ENCODE data around the gene AFF2. TPM values are rescaled to one million over a fixed set of nuclear protein-coding genes. Genes with fewer than 3 reads are reported as not detected.

Gene AFF2
- total RNA-seq, 4 donors from 2014 or later: 0.05 to 1.0 (median 0.23) TPM

DNA sequence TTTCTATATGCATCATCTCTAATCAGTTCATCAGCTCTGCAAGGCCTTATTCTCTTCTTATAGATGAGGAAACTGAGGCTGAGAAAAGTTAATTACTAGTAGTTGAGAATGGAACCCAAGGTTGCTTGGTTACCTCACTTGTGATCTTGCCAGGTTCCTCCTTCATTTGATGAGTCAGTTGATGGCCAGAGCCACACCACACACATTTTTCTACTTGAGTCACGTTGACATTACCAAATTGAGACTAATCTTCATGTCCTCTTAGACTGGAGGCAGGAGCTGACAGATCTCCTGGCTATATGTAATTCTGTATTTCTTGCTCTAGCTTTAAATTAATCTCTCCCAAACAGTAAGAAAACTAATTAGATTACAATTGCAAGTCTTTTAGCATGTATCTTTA is 428.4 kb downstream of the AFF2 start:
- in situ Hi-C loops (cut with MboI; ENCODE audit: low sequenced_read_pairs in 4 of 4): no loop called here
- intact Hi-C loops (cut with DNase I; ENCODE audit: low total_unique reads): no loop called here

DNA sequence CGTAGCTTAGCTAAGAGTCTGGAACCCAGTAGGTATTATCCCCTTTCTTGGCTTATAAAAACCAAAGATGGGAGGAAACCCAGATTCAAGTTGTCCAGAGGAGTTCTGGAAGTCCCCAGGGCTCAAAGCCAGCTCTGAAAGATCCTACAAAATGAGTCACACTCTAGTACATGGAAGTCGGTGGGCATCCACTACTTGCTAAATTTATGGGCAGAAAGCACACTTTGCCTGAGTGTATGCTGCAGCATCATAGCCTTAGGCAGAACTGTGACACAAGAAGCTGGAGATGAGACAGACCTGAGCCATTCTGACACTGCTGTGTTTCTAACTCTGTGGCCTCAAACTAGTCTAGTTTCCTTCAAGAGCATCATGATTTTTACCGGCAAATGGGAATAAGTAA is 429.3 kb downstream of the AFF2 start:
- no peak for ATAC-seq
- in situ Hi-C loops (cut with MboI; ENCODE audit: low sequenced_read_pairs in 4 of 4): no loop called here

More for the DNA sequence above, 428.4 kb downstream of the AFF2 start:
- ATAC-seq: no peak
- H3K27me3 ChIP-seq: no peaks in the 10 kb centered on the region
- no peak overlapping the region for H3K4me3 ChIP-seq
- TF ChIP-seq, protein P1, sequence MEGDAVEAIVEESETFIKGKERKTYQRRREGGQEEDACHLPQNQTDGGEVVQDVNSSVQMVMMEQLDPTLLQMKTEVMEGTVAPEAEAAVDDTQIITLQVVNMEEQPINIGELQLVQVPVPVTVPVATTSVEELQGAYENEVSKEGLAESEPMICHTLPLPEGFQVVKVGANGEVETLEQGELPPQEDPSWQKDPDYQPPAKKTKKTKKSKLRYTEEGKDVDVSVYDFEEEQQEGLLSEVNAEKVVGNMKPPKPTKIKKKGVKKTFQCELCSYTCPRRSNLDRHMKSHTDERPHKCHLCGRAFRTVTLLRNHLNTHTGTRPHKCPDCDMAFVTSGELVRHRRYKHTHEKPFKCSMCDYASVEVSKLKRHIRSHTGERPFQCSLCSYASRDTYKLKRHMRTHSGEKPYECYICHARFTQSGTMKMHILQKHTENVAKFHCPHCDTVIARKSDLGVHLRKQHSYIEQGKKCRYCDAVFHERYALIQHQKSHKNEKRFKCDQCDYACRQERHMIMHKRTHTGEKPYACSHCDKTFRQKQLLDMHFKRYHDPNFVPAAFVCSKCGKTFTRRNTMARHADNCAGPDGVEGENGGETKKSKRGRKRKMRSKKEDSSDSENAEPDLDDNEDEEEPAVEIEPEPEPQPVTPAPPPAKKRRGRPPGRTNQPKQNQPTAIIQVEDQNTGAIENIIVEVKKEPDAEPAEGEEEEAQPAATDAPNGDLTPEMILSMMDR (IDR thresholded peaks at IDR 0.05 in 4 of 5, conservative IDR thresholded peaks at IDR 0.05 in 1 of 5): no peak
- no peak for TF ChIP-seq POLR2A (IDR thresholded peaks at IDR 0.05)
- no peaks in the 10 kb centered on the region for H3K4me1 ChIP-seq
- no peak for DNase-seq
- no peaks in the 10 kb centered on the region for H3K9me3 ChIP-seq
- no peaks in the 10 kb centered on the region for H3K36me3 ChIP-seq
- no peak overlapping the region for H3K27ac ChIP-seq

DNA sequence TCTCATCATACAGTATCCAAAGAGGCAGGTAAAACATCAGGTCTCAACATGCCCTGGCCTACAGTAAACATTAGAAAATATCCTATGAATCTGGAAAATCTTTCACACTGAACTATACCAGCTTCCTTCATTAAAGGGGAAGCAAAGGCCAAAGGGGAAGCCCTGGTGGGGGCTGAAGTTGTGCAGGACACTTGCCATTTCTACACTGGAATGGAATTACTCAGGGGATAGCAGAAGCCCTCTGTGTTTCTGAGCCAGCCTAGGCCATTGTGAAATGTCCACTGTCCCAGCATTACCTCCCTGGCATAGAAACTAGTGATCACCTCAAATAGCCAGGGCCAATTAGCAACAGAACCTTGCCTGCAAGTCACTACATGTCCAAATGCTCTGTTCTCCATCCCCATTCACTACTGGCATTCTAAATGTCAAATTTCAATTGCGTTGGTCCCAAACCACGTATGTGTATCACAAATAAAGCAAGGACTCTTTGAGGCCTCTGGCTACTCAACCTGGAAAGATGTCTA is 429.9 kb downstream of the AFF2 start:
- no peaks in the 10 kb centered on the region for H3K4me1 ChIP-seq
- H3K27ac ChIP-seq: no peak overlapping the region
- ATAC-seq: no peak
- H3K36me3 ChIP-seq: no peaks in the 10 kb centered on the region
- H3K4me3 ChIP-seq: no peak overlapping the region
- DNase-seq: no peak
- TF ChIP-seq POLR2A (IDR thresholded peaks at IDR 0.05): no peak
- TF ChIP-seq, protein P1 (IDR thresholded peaks at IDR 0.05 in 4 of 5, conservative IDR thresholded peaks at IDR 0.05 in 1 of 5): no peak
- in situ Hi-C loops (cut with MboI; ENCODE audit: low sequenced_read_pairs in 4 of 4) (no loop called here), intact Hi-C loops (cut with DNase I; ENCODE audit: low total_unique reads) (no loop called here)
- no peaks in the 10 kb centered on the region for H3K9me3 ChIP-seq
- H3K27me3 ChIP-seq: no peaks in the 10 kb centered on the region

More for the DNA sequence above, 429.3 kb downstream of the AFF2 start:
- intact Hi-C loops (cut with DNase I; ENCODE audit: low total_unique reads): no loop called here
- Histone ChIP-seq H3K4me3 (no peak overlapping the region), H3K36me3 (no peaks in the 10 kb centered on the region), H3K9me3 (no peaks in the 10 kb centered on the region), H3K27me3 (no peaks in the 10 kb centered on the region), H3K27ac (no peak overlapping the region), H3K4me1 (no peaks in the 10 kb centered on the region)
- TF ChIP-seq, protein P1 (IDR thresholded peaks at IDR 0.05 in 4 of 5, conservative IDR thresholded peaks at IDR 0.05 in 1 of 5): no peak
- DNase-seq: no peak

DNA sequence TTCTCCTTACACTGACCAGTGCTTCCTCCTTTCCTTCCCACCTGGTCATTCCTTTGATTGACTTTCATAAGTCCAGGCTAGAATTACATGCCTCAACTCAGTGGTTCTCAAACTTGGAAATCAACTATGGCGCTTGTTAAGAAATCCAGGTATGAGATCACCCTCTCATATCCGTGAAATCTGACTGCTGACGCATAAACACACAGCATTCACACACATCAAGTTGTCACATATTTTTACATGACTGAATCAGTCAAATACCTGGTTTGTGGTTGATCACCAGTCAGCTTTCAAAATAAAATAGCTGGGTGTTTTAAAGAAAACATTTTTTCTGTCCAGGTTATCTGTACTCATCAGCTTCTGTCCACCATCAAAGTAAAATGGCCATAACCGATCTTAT is 433.5 kb downstream of the AFF2 start:
- DNase-seq (no peak), ATAC-seq (no peak)
- TF ChIP-seq, protein P1 (IDR thresholded peaks at IDR 0.05 in 4 of 5, conservative IDR thresholded peaks at IDR 0.05 in 1 of 5): no peak
- no peak for TF ChIP-seq POLR2A (IDR thresholded peaks at IDR 0.05)
- Histone ChIP-seq H3K4me3 (no peak overlapping the region), H3K27ac (no peak overlapping the region), H3K9me3 (no peaks in the 10 kb centered on the region), H3K4me1 (no peaks in the 10 kb centered on the region), H3K27me3 (no peaks in the 10 kb centered on the region), H3K36me3 (no peaks in the 10 kb centered on the region)
- intact Hi-C loops (cut with DNase I; ENCODE audit: low total_unique reads) (no loop called here), in situ Hi-C loops (cut with MboI; ENCODE audit: low sequenced_read_pairs in 4 of 4) (no loop called here)

DNA sequence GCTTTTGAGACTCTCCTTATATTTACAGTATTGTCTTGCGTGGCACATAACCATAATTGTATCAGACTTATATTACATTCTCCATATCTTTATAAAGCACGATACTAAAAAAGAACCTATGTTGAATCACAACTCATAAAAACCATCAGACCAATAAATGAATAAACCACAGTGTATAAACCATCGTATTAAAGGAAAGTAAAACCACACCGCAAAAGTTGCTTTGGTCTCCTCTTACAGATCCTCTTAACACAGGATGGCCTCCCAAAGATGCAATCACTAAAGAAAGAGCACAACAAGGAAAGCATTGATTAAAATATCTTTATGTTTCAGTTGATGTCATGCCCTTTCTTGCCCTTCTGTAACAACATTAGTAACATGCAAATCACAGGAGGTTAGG is 437.9 kb downstream of the AFF2 start:
- TF ChIP-seq POLR2A (IDR thresholded peaks at IDR 0.05): no peak
- TF ChIP-seq, protein P1 (IDR thresholded peaks at IDR 0.05 in 4 of 5, conservative IDR thresholded peaks at IDR 0.05 in 1 of 5): no peak
- Histone ChIP-seq H3K27me3 (no peaks in the 10 kb centered on the region), H3K27ac (no peak overlapping the region)

More for the DNA sequence above, 437.9 kb downstream of the AFF2 start:
- Histone ChIP-seq H3K36me3 (no peaks in the 10 kb centered on the region), H3K4me3 (no peak overlapping the region), H3K9me3 (no peaks in the 10 kb centered on the region), H3K4me1 (no peaks in the 10 kb centered on the region)
- DNase-seq (no peak), ATAC-seq (no peak)
- in situ Hi-C loops (cut with MboI; ENCODE audit: low sequenced_read_pairs in 4 of 4): no loop called here
- intact Hi-C loops (cut with DNase I; ENCODE audit: low total_unique reads): no loop called here
